ENCODE data around the gene PEAR1.

The PEAR1 gene

DNA sequence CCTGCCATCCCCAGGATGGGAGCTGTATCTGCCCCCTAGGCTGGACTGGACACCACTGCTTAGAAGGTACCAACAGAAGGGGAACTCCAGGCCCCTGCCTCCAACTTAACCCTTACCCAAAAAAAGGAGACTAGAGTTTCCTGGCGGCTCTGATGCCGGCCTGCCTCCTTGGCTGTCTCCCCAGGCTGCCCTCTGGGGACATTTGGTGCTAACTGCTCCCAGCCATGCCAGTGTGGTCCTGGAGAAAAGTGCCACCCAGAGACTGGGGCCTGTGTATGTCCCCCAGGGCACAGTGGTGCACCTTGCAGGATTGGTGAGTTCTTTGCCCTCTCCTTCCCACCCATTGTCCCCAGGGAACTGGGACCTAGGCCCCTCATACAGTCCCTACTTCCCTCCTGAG, 18.8 kb downstream of the PEAR1 start:
- TF ChIP-seq, protein P1, sequence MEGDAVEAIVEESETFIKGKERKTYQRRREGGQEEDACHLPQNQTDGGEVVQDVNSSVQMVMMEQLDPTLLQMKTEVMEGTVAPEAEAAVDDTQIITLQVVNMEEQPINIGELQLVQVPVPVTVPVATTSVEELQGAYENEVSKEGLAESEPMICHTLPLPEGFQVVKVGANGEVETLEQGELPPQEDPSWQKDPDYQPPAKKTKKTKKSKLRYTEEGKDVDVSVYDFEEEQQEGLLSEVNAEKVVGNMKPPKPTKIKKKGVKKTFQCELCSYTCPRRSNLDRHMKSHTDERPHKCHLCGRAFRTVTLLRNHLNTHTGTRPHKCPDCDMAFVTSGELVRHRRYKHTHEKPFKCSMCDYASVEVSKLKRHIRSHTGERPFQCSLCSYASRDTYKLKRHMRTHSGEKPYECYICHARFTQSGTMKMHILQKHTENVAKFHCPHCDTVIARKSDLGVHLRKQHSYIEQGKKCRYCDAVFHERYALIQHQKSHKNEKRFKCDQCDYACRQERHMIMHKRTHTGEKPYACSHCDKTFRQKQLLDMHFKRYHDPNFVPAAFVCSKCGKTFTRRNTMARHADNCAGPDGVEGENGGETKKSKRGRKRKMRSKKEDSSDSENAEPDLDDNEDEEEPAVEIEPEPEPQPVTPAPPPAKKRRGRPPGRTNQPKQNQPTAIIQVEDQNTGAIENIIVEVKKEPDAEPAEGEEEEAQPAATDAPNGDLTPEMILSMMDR (IDR thresholded peaks at IDR 0.05; ENCODE audit: borderline replicate concordance, insufficient read depth, low read depth, low read length), result no peak
- no peak overlapping the region for H3K4me3 ChIP-seq (ENCODE audit: low read depth, low read length)

DNA sequence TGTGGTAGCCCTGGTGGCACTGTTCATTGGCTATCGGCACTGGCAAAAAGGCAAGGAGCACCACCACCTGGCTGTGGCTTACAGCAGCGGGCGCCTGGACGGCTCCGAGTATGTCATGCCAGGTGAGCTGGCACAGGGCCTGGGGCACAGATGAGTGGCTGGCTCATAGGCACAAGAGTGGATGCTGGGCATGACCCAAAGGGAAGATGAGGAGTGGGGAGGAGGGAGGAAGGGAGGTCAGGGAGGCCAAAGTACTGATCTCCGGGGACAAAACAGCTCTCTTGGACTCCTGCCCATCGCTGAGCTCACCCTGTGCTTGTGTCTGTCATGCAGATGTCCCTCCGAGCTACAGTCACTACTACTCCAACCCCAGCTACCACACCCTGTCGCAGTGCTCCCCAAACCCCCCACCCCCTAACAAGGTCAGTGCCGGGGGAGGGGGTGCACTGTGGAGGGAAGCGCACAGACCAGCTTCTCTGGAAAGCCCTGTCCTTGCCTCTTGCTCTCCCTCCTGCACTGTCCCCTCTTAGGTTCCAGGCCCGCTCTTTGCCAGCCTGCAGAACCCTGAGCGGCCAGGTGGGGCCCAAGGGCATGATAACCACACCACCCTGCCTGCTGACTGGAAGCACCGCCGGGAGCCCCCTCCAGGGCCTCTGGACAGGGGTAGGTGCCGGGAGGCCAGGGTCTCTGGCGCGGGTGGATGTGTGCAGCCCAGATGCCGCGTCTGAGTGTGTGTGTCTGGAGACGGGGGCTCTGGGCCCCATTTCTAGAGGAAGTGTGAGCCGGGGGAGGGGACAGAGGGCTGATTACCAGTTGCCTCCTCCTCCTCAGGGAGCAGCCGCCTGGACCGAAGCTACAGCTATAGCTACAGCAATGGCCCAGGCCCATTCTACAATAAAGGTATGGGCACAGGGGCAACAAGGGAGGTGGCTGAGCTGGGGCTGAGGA, 19.6 kb downstream of the PEAR1 start:
- no peak overlapping the region for H3K4me3 ChIP-seq (ENCODE audit: low read depth, low read length)
- TF ChIP-seq, protein P1 (IDR thresholded peaks at IDR 0.05; ENCODE audit: borderline replicate concordance, insufficient read depth, low read depth, low read length), result no peak

DNA sequence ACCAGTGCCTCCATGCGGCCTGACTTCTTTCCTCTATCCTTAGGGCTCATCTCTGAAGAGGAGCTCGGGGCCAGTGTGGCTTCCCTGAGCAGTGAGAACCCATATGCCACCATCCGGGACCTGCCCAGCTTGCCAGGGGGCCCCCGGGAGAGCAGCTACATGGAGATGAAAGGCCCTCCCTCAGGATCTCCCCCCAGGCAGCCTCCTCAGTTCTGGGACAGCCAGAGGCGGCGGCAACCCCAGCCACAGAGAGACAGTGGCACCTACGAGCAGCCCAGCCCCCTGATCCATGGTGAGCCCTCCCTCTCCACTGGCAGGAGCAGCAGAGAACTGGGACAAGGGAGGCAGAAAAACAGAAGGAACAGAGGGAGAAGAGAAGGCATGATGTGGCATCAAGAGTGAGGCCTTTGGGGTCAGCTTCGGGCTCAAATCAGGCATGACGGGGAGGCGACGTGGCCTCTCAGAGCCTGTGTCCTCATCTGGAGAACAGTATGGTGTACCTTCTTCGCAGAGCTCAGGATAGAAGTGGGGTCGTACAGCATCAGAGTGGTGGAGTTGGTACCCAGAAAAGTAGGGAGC, 20.4 kb downstream of the PEAR1 start:
- no peak overlapping the region for H3K4me3 ChIP-seq (ENCODE audit: low read depth, low read length)
- TF ChIP-seq, protein P1 (IDR thresholded peaks at IDR 0.05; ENCODE audit: borderline replicate concordance, insufficient read depth, low read depth, low read length), result no peak

DNA sequence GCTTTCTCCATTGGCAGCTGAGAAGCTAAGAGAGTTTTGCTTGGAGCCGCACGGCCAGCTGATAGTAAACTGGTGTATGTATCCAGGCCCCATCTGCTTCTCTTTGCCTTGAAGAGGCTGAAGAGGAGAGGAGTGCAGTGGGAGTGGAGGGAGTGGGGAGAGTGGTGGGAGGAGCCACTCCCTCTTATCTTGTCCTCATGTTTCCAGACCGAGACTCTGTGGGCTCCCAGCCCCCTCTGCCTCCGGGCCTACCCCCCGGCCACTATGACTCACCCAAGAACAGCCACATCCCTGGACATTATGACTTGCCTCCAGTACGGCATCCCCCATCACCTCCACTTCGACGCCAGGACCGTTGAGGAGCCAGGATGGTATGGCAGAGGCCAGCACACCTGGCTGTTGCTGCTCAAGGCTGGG, 20.9 kb downstream of the PEAR1 start:
- H3K4me3 ChIP-seq (ENCODE audit: low read depth, low read length), result no peak overlapping the region
- TF ChIP-seq, protein P1 (IDR thresholded peaks at IDR 0.05; ENCODE audit: borderline replicate concordance, insufficient read depth, low read depth, low read length), result no peak

DNA sequence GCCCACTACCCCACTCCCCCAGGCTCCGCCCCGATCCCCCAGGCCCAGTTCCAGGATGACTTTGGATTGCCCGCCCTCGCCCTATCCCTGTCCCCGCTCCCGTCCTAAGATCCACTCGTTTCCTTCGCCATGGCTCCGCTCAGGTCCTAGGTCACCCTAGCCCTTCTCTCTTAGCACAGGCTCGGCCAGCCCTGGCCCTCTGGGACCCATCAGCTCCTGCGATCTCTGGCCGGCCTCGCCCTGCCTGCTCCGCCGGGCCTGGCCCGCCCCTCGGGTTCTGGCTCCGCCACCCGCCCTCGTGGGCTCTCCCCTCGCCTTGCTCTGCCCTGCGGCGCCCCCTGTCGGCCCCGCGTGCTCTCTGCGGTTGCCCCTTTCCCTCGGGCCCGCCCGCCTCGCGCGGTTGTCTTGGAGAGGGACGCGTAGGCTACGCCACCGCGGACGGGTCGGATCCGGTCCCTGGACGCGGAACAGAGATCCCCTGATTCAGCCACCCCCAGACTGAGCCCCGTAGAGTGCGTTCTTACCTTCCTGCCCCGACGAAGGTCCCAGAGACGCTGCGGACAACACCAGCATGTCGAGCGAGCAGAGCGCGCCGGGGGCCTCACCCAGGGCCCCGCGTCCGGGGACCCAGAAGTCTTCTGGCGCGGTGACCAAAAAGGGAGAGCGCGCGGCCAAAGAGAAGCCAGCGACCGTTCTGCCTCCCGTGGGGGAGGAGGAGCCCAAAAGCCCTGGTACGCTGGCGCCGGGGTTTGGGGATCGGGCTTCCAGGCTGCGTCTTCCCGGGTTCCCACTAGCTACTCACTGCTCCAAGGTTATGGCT, 26.9 kb downstream of the PEAR1 start, which contains the start of gene LRRC71:
LRRC71 (plus strand) TSS at position 400 of the 820 bp plus-strand sequence; CDS start at position 572, 172 bp downstream.
- no peak within 1 kb of the TSS for H3K4me3 ChIP-seq (ENCODE audit: low read depth, low read length)
- TF ChIP-seq, protein P1 (IDR thresholded peaks at IDR 0.05; ENCODE audit: borderline replicate concordance, insufficient read depth, low read depth, low read length), result peak; percentile 71

DNA sequence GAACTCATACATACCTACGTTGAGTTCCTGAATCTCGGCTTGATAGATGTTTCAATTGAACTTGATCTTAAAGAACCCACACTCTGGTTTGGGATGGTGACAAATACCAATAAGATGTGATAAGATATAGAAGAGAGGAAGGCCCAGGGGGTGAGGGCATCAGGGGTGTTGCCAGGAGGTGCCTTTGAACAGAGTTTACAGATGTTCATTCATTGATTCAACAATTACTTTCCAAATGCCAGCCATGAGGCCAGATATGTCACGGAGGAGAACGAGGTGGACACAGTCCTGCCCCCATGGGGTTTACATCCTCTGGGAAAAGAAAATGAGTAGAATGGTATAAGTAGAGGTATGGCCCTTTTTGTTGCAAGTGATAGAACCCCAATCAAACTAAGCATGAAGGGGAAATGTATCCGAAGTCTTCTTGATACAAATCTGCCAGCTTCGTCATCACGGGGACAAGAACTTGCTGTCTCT, 27.6 kb downstream of the PEAR1 start:
- TF ChIP-seq, protein P1 (IDR thresholded peaks at IDR 0.05; ENCODE audit: borderline replicate concordance, insufficient read depth, low read depth, low read length), result no peak
- H3K4me3 ChIP-seq (ENCODE audit: low read depth, low read length), result no peak overlapping the region

All from GM12875 (cell line).